Measurements from ENCODE around the gene PLAAT2. TPM values are rescaled to one million over a fixed set of nuclear protein-coding genes. Genes with fewer than 3 reads are reported as not detected.

Gene PLAAT2
- total RNA-seq, 1 experiment from 2014 or later = 1.2 TPM

GRCh38 chr11:63592975-63593395, 29.8 kb upstream of the PLAAT2 start:
- no peak overlapping the region for H3K4me3 ChIP-seq (ENCODE audit: low read depth, low read length)
- intact Hi-C loops (cut with micrococcal nuclease; ENCODE audit: unreplicated experiment) = loop anchor here (1.0 kb wide), 2 partner anchors 42 to 114 kb away; no protein-coding TSS in a partner anchor
- peaks cover 7% of the 10 kb centered on the region for H3K4me1 Mint-ChIP-seq (ENCODE audit: low read depth, unreplicated experiment)
- H3K4me1 ChIP-seq = no peaks in the 10 kb centered on the region
- H3K36me3 Mint-ChIP-seq (ENCODE audit: insufficient read depth, unreplicated experiment) = peaks cover 39% of the 10 kb centered on the region
- peak in 1 of 2 experiments; percentile 67 for DNase-seq
- H3K27me3 ChIP-seq (replicated peaks; ENCODE audit: control insufficient read depth, insufficient read depth, low read length) = no peaks in the 10 kb centered on the region
- no peaks in the 10 kb centered on the region for H3K9me3 Mint-ChIP-seq (ENCODE audit: unreplicated experiment)
- 0 out of 2 replicates have a peak, but pooled peaks cover 2% of the 10 kb centered on the region for H3K36me3 ChIP-seq (ENCODE audit: control insufficient read depth, insufficient read depth, low read length)
- H3K27me3 Mint-ChIP-seq (ENCODE audit: insufficient read depth, unreplicated experiment) = no peaks in the 10 kb centered on the region
- no peak overlapping the region for H3K27ac Mint-ChIP-seq (ENCODE audit: unreplicated experiment)
- TF ChIP-seq, protein P1, sequence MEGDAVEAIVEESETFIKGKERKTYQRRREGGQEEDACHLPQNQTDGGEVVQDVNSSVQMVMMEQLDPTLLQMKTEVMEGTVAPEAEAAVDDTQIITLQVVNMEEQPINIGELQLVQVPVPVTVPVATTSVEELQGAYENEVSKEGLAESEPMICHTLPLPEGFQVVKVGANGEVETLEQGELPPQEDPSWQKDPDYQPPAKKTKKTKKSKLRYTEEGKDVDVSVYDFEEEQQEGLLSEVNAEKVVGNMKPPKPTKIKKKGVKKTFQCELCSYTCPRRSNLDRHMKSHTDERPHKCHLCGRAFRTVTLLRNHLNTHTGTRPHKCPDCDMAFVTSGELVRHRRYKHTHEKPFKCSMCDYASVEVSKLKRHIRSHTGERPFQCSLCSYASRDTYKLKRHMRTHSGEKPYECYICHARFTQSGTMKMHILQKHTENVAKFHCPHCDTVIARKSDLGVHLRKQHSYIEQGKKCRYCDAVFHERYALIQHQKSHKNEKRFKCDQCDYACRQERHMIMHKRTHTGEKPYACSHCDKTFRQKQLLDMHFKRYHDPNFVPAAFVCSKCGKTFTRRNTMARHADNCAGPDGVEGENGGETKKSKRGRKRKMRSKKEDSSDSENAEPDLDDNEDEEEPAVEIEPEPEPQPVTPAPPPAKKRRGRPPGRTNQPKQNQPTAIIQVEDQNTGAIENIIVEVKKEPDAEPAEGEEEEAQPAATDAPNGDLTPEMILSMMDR (IDR thresholded peaks at IDR 0.05; ENCODE audit: insufficient read depth in 1 of 2, low read depth in 1 of 2, low read length in 1 of 2, severe bottlenecking in 1 of 2, unreplicated experiment in 1 of 2) = peak; percentile 72 to 95
- POLR2A ChIA-PET = no interaction called here
- no TSS peak for BruUV-seq (replicated peaks)
- CTCF ChIA-PET = interaction anchor here (1.1 to 1.5 kb wide), 2 partner anchors 43 to 85 kb away, joined by 4 to 10 read pairs; no protein-coding TSS in a partner anchor
- H3K4me3 Mint-ChIP-seq (ENCODE audit: unreplicated experiment) = no peak overlapping the region
- H3K9me3 ChIP-seq = no peaks in the 10 kb centered on the region

- Mint-ChIP-seq H3K9me3 (ENCODE audit: unreplicated experiment) (no peaks in the 10 kb centered on the region), H3K4me3 (ENCODE audit: unreplicated experiment) (no peak overlapping the region), H3K27me3 (ENCODE audit: insufficient read depth, unreplicated experiment) (no peaks in the 10 kb centered on the region), H3K36me3 (ENCODE audit: insufficient read depth, unreplicated experiment) (peaks cover 18% of the 10 kb centered on the region), H3K4me1 (ENCODE audit: low read depth, unreplicated experiment) (peaks cover 7% of the 10 kb centered on the region), H3K27ac (ENCODE audit: unreplicated experiment) (no peak overlapping the region)
- no peak for DNase-seq
- no TSS peak for BruUV-seq (replicated peaks)
- POLR2A ChIA-PET = no interaction called here
- no peaks in the 10 kb centered on the region for H3K27me3 ChIP-seq (replicated peaks; ENCODE audit: control insufficient read depth, insufficient read depth, low read length)
- no peaks in the 10 kb centered on the region for H3K4me1 ChIP-seq
- 0 out of 2 replicates have a peak, but pooled peaks cover 4% of the 10 kb centered on the region for H3K36me3 ChIP-seq (ENCODE audit: control insufficient read depth, insufficient read depth, low read length)
- CTCF ChIA-PET = no interaction called here
- no peak overlapping the region for H3K4me3 ChIP-seq (ENCODE audit: low read depth, low read length)
- H3K9me3 ChIP-seq = no peaks in the 10 kb centered on the region
- TF ChIP-seq, protein P1 (IDR thresholded peaks at IDR 0.05; ENCODE audit: insufficient read depth in 1 of 2, low read depth in 1 of 2, low read length in 1 of 2, severe bottlenecking in 1 of 2, unreplicated experiment in 1 of 2) = no peak
- intact Hi-C loops (cut with micrococcal nuclease; ENCODE audit: unreplicated experiment) = no loop called here
Measured at GRCh38 chr11:63590024-63590788, 27.0 kb upstream of the PLAAT2 start.

DNA sequence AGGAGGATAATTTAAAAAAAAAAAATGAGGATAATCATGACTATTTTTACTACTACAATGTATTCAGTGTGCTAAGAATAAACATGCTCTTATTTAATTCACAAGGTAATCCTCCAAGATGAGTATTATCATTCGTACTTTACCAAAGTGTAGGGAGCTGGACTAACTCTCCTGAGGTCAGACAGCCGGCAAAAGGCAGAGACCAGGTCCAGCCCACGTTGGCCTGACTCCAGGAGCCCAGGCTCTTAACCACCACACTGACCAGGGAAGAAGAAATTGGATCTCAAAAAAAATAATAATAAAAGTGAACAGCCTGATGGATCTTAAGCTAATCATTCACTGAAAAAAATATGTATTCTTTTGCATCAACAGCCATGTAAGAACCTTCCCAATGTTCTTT, 25.8 kb upstream of the PLAAT2 start:
- H3K4me3 Mint-ChIP-seq (ENCODE audit: unreplicated experiment) = no peak overlapping the region
- H3K9me3 Mint-ChIP-seq (ENCODE audit: unreplicated experiment) = no peaks in the 10 kb centered on the region
- H3K4me1 Mint-ChIP-seq (ENCODE audit: low read depth, unreplicated experiment) = peaks cover 7% of the 10 kb centered on the region
- ChIA-PET CTCF (interaction anchor here (0.6 kb wide), 1 partner anchor 28 kb away, joined by 10 read pairs; no protein-coding TSS in a partner anchor), POLR2A (no interaction called here)
- Histone ChIP-seq H3K27me3 (replicated peaks; ENCODE audit: control insufficient read depth, insufficient read depth, low read length) (no peaks in the 10 kb centered on the region), H3K9me3 (no peaks in the 10 kb centered on the region), H3K36me3 (ENCODE audit: control insufficient read depth, insufficient read depth, low read length) (0 out of 2 replicates have a peak, but pooled peaks cover 4% of the 10 kb centered on the region), H3K4me1 (no peaks in the 10 kb centered on the region), H3K4me3 (ENCODE audit: low read depth, low read length) (no peak overlapping the region)
- H3K27me3 Mint-ChIP-seq (ENCODE audit: insufficient read depth, unreplicated experiment) = no peaks in the 10 kb centered on the region
- no peak for DNase-seq
- TF ChIP-seq, protein P1 (IDR thresholded peaks at IDR 0.05; ENCODE audit: insufficient read depth in 1 of 2, low read depth in 1 of 2, low read length in 1 of 2, severe bottlenecking in 1 of 2, unreplicated experiment in 1 of 2) = no peak
- no peak overlapping the region for H3K27ac Mint-ChIP-seq (ENCODE audit: unreplicated experiment)
- intact Hi-C loops (cut with micrococcal nuclease; ENCODE audit: unreplicated experiment) = no loop called here
- peaks cover 18% of the 10 kb centered on the region for H3K36me3 Mint-ChIP-seq (ENCODE audit: insufficient read depth, unreplicated experiment)
- no TSS peak for BruUV-seq (replicated peaks)

Measured in Caco-2 (cell line).